ENCODE data around the gene SLC34A3.

The SLC34A3 gene

DNA sequence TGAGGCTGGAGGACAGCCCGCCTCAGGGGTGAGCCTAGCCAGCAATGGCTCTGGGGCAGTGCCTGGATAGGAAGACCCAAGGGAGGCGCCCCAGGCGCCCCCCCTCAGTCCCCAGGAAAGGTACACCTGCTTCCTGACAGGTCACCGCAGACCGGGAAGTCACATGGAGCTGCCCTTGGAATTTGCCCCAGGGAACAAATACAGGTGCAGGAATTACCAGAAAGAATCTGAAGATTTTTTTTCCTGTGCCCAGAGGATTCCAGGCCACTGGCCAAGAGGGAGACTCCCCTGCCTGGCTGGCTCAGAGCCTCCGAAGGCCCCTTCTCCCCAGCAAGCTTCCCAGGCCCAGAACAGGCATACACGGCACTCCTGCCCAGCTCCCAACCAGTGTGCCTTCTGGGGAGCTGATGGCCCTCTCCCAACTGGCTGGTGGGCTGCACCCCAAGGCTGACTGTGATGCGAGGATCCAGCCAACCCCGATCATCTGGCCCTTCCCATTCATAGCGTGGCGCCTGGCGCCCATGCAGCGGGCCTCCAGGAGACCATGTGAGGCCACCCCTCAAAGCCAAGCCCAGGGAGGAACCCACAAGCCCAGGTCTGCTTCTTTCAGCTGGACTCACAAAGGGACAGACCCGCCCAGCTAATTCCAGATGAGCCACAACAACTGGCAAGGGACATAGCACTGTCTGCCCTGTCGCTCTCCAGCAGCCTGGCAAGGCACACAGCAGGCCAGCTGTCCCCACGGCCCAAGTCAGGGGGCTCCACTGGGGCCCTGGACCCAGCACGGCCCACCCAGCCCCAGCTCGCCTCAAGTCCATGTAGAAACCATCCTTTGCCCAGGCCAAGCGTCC, 32.4 kb upstream of the SLC34A3 start:
- DNase-seq, result no peak

DNA sequence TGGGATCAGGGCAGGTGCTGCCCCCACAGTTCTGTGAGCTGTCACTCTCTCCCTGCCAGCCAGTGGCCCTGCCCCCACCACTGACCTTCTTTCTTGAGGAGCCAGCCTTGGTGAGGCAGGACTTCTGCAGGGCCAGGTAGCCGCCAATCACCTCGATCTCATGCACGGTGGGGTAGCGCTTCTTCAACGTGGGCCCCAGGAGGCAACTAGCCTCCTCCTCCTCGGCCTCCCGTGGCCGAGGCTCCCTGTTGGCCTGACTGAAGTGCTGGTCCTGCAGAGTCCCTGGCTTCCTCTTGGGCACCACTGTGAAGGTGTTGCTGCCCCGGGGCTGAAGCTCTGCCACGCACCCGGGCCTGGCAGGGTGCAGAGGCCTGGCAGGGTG, 31.8 kb upstream of the SLC34A3 start:
- no peak for DNase-seq

DNA sequence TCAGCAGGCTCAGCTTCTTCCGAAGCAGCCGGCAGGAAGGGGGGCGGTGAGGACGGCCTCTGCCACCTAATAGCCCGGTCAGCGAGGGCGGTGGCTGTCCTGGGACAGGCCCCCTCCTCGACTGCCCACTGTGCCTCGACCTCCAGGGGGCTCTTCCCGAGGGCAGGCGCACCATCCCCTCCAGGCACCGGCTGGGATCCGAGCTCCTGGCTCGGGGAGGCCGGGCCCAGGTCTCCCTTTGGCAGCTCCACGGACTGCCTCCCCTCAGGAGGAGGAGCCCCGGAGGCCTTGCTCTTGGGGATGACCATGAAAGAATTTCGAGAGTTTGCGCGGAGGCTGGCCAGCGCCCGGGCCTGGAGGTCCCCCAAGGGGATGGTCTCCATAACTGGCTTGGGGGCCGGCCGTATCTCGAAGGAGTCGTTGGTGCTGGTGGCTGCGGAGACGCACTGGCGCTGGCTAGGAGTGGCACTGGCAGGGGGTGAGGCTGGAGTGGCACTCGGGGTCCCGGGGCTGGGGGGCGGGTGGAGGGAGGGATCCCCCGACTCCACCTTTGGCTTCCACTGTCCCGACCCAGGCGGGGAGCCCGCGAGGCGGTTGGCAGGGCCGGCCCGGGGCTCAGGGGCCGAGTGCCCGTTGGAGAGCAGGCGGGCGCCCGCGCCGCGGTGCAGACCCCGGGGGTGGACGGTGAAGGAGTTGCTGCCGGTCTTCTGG, 31.1 kb upstream of the SLC34A3 start:
- DNase-seq, result no peak

DNA sequence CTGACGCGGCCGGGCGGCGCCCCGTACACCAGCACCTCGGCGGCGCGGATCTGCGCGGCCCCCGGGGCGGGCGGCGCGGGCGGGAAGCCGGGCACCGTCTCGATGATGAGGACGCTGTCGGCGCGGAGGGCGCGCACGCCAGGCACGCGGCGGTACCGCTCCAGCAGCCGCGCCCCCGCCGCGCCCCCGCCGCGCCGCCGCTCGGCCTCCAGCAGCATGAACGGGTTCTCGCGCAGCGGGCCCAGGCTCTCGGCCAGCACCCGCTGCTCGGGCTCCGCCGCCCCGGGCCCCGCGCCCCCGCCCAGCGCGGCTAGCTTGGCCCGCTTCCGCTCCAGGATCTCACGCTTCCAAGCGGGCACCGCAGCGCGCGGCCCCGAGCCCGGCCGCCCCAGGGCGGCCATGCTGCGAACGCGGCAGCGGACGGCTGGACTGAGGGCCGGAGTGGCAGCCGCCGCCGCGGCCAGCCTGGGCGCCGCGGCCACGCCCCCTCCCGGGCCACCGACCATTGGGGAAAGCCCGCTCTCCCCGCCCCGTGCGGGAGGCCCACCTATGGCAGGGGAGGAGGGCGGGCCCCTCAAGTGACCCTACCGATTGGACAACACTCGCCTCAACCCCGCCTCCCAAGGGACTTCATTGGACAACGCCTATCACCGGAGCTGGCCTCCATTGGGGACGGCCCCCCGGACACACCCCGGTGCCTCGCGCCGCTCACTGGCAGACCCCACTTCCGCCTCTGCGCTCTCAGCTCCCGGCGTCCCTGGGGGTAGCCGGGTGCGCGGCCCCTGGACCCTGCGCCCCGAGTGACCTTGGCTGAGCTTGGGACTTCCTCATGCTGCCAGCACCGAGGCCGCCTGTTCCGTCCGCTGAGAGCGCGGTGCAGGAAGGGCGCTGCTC, 30.1 kb upstream of the SLC34A3 start, which contains the start of gene TPRN:
TSS of gene TPRN (minus strand) at position 431 of the 894 bp plus-strand sequence. CDS start at position 401, 30 bp downstream.
- DNase-seq, result peak; percentile 99

DNA sequence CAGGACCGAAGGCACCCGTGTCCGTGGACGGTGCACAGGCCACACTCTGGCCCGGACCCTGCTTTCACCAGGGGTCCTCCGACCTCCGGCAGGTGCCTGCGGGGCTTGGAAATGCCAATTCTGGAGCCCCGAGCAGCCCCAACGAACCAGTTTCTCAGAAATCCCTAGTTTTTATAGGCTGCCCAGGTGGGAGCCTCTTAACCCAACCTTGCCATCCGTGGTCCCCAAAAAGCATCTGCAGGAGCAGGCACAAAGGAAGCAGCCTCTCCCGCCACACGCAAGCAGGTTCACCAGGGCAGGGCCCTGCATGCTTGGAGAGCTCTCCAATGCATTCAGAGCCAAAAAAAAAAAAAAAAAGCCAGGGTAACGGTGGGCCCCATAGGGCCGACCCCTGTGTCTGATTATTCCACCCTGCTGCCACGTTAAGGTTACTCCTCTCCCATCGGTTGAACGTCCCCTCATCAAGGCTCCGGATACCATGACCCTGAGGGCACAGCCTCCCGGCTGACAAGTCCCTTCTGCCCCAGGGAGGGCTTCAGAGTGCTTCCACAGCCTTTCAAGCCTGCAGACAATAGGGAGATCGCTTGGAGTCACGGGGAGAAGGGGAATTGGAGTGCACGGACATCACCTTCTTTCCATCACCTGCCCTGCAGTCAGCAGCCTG, 29.4 kb upstream of the SLC34A3 start:
- no peak for DNase-seq

DNA sequence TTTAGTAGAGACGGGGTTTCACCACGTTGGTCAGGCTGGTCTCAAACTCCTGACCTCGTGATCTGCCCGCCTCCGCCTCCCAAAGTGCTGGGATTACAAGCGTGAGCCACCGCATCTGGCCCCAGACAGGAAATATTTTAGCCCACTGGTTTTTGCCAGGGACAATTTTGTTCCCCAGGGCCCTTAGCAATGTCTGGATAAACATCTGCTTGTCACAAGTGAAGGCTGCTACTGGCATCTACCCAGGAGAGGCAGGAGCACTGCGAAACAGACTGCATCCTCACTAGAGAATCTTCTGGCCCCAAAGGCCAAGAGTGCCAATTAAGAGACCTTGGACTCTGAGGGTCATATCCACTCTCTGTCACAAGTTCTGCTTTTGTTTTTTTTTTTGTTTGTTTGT, 27.7 kb upstream of the SLC34A3 start:
- DNase-seq, result no peak

DNA sequence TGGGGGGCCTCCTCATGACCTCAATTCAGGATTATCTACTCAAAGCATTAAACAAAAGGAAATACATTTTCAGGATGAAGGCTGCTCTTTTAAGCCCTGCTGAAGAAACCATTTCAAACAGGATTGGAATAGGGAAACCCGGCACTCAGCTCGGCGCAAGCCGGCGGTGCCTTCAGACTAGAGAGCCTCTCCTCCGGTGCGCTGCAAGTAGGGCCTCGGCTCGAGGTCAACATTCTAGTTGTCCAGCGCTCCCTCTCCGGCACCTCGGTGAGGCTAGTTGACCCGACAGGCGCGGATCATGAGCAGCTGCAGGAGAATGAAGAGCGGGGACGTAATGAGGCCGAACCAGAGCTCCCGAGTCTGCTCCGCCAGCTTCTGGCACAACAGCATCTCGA, 26.0 kb upstream of the SLC34A3 start:
- DNase-seq, result no peak

DNA sequence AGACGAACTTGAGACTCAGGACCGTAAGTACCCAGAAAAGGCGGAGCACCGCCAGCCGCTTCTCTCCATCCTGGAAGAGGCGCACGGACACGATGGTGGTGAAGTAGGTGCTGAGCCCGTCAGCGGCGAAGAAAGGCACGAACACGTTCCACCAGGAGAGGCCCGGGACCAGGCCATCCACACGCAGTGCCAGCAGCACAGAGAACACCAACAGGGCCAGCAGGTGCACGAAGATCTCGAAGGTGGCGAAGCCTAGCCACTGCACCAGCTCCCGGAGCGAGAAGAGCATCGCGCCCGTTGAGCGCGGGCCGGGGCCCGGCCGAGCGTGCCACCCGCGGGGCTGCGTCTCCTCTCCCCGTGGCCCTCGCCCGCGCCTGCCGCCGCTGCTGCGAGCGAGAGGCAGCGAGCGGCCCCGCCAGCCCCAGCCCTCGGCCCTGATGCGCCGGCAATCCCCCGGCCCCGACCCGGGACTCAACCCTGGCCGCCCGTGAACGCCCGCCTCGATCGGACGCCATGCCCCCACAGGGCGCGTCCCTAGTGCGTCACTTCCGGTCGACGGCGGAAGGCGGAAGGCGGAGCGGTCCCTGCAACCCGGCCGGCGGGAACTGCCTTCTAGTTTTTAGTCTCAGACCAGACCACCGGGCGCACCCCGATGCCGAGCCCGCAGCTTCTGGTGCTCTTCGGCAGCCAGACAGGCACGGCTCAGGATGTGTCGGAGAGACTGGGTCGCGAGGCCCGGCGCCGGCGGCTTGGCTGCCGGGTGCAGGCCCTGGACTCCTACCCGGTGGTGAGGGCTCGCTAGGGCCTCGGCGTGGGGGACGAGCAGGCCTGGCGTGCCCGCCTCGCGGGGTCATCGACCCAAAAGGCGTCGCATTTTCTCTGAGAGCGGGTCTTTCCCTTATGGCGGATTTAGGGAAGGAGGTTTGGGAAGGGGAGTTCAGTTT, 25.3 kb upstream of the SLC34A3 start, which contains the start of the genes NDOR1 and TMEM203:
TSS of gene NDOR1 (plus strand) at position 575 of the 944 bp plus-strand sequence. CDS start at position 653, 78 bp downstream.
TSS of gene TMEM203 (minus strand) at position 523 of the 944 bp plus-strand sequence. CDS start at position 289, 234 bp downstream.
- peak; percentile 95 for DNase-seq

DNA sequence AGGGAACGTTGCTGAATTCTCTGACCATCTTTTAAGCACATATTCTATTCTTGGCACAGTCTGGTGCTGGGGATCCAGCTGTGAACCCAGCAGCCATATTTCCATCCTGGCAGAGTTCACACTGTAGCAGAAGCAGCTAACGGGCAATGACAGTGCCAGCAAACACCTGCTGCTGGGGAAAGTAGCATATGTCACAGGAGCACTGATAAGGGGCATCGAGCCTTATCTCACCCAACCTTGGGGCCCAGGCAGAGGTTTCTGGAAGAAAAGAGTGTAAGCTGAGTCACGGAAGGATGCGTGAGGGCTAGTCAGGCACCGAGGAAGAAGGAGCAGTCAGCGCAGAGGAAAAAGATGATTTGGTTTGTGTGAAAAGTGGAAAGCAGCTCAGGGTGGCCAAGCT, 24.1 kb upstream of the SLC34A3 start:
- DNase-seq, result no peak

DNA sequence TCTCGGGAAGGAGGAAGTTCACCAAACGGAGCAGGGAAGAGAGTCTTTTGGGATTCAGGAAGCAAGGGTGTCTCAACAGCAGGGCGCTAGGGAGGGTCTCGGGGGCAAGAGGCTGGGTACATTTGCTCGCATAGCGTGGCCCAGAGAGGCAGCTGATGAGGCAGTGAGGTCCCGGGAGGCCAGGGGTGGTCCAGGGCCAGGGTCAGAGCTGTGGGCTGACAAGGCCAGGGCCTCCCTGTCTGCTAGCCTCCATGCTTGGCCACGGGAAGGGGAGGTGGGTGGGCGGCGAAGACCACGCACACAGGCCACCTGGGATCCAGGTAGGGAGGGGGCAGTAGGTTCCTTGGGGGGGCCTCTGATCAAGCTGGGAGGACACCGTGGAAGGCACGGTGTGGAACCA, 19.2 kb upstream of the SLC34A3 start:
- no peak for DNase-seq

DNA sequence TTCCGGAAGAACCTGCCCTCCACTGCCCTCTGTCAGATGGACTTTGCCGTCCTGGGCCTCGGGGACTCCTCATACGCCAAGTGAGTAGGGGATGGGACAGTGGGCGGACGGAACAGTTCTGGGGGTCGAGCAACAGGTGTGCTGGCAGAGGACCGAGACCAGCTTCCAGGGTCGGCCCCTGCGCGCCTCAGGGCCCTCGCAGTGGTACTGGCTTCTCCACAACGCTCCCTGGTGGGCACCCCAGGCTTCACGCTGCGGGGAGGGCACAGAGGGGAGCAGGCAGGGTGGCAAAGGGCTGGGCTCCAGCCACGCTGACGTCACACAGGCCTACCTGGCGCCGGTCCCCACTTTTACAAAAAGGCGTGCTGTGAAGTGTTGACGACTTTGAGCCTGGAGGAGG, 18.2 kb upstream of the SLC34A3 start:
- DNase-seq, result no peak

DNA sequence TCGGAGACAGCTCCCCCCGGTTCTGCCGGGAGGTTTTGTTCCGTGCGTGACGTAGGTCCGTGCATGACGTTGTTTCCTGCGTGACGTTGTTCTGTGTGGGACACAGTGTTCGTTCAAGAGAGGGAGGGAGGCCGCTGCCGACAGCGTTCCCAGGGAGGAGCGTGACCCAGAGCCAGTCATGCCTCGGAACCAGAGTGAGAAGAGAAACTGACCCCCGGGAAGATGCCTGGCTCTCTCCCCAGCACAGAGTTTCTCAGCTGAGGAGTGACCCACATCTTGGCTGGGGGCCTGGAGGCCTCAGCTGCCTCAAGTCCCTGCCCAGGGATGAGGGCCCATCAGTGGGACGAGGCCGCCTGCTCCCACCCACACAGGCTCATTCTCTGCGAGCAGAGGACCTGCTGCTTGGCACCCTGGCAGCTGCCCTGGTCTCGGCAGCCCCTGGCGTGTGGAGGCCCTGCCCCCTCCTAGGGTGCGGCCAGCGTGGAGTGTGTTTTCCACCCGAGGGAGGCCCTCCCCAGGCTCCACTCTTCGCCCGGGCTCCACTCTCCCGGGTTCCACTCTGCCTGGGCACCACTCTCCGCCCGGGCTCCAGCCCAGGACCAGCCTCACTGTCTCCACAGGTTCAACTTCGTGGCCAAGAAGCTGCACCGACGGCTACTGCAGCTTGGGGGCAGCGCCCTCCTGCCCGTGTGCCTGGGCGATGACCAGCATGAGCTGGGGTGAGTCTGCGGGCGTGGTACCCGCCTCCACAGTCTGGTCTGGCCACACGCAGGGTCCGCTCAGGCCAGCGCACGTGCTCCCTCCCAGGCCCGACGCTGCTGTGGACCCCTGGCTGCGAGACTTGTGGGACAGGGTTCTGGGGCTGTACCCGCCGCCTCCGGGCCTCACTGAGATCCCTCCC, 17.3 kb upstream of the SLC34A3 start:
- no peak for DNase-seq

DNA sequence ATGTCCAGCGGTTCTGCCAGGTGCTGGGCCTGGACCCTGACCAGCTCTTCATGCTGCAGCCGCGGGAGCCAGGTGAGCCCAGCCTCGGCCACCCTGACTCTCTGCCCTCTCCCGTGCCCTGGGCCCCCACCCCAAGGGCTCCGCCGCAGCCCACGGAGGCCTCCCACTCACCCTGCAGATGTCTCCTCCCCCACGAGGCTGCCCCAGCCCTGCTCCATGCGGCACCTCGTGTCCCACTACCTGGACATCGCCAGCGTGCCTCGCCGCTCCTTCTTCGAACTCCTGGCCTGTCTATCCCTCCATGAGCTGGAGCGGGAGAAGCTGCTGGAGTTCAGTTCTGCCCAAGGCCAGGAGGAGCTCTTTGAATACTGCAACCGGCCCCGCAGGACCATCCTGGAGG, 16.1 kb upstream of the SLC34A3 start:
- DNase-seq, result no peak

DNA sequence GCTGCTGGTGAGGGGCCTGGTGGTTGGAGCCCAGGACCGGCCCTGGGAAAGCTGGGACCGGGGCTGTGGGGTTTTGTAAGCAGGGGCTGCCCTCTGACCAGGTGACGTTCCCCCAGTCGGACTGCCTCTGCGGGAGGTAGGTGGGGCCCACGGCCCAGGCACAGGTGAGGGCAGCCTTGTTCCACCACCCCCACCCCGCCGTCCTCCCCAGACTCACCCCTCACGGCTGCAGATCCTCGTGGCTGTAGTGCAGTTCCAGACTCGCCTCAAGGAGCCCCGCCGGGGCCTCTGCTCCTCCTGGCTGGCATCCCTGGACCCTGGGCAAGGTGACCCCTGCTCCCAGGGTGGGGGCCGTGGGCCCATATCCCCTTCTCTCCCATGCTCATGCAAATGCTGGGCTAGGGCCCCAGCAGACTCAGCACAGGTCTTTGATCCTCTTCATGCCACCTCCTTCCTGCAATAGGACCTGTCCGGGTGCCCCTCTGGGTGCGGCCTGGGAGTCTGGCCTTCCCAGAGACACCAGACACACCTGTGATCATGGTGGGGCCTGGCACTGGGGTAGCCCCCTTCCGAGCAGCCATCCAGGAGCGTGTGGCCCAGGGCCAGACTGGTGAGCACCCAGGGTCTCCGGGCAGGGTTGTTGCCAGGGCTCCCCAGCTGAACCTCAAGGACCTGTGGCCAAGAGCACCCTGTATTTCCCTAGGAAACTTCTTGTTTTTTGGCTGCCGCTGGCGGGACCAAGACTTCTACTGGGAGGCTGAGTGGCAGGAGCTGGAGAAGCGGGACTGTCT, 15.3 kb upstream of the SLC34A3 start:
- DNase-seq, result no peak

DNA sequence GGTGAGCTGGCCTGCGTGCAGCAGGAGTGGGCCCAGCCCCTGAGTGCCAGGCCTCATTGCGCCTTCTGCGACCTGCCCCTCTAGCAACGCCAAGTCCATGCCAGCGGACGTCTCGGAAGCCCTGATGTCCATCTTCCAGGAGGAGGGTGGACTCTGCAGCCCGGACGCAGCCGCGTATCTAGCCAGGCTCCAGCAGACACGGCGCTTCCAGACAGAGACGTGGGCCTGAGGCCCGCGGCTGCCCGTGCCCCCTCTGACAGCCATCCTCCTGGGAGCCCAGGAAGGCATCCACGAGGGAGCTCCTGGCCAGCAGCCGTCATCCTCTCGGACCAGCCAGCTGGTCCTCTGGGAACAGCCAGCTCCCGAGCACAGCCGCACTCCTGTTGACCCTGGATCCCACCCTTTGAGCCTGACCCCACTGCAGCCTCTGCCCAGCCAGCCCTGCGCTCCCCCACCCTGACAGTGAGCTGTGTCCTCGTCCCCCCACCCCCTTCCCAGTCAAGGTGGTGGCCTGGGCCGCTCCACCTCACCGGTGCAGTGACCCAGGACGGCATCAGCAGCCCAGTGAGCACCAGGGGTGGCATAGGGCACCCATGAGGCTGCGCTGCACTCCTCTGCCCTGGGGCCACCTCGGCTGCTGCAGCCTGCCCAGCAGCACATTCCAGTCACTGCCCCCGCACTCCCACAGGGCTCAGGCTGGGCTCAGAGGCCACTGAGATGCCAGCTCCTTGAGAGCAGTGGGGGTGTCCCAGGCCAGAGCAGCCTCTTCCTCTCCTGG, 14.3 kb upstream of the SLC34A3 start:
- no peak for DNase-seq

DNA sequence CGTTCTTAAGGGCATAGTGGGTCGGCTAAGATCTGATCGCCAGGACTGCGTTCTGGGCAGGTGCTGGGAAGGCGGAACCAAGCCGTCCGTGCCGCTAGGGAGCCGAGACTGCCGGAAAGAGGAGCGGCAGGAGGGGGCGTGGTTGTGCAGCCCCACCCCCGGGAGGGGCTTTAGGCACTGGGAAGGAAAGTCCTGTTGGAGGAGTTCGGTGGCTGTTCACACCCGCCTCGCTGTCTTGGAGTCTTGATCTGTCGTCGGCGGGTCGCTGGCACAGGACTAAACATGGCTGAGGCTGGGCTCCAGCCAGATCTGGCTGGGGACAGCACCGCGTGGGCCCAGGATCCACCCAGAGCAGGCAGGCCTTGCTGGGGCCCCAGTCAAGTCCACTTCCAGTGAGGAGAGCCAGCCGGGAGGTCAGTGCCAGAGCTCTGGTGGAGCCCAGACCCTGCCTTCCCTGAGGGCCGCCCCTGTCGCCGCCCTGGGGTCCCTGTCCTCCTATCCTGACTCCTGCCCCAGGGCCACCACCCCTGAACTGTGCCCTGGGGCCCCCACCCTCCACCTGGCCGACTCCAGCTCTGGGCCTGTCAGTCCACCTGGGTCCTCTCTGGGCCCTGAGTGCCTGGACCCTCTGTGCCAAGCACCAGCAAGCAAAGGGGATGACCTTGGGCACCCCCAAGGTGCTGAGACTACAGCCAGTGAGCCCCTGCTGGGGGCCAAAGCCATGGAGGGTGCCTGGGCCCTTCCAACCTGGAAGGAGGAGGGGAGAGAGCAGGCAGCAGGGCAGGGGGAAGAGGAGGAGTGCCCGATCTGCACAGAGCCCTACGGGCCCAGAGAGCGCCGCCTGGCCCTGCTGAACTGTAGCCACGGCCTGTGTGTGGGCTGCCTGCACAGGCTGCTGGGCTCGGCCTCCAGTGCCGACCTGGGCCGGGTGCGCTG, 13.2 kb upstream of the SLC34A3 start:
- no peak for DNase-seq

DNA sequence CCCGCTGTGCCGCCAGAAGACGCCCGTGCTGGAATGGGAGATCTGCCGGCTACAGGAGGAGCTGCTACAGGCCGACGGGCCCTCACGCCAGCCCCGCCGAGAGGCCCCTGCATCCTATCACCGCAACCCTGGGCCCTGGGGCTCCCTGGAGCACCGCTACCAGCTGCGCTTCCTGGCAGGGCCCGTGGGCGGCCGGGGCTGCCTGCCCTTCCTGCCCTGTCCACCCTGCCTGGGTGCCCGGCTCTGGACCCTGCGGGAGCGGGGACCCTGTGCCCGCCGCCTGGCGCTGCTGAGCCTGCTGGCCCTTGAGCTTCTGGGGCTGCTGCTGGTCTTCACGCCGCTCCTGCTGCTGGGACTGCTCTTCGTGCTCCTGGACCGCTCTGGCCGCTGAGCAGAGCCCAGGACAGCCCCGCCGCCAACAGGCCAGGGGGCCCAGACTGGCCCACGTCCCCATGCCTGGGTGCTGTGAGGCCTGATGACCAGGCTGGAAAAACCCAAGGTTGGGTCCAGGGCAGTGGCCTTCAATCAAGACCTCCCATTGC, 12.4 kb upstream of the SLC34A3 start:
- DNase-seq, result no peak
